ENCODE data around the gene AOX1. TPM values are rescaled to one million over a fixed set of nuclear protein-coding genes. Genes with fewer than 3 reads are reported as not detected.

Gene AOX1
- total RNA-seq, 2 experiments from 2014 or later = 0.19 TPM; not detected in 1

- Mint-ChIP-seq H3K4me1 (no peaks in the 10 kb centered on the region), H3K36me3 (no peaks in the 10 kb centered on the region)
- no peak for DNase-seq
Measured at GRCh38 chr2:200661477-200661876, 75.7 kb downstream of the AOX1 start.

GRCh38 chr2:200662727-200663126 lies 76.9 kb downstream of the AOX1 start:
- Mint-ChIP-seq H3K27ac (no peak overlapping the region), H3K27me3 (peaks cover 10% of the 10 kb centered on the region), H3K4me3 (no peak overlapping the region), H3K4me1 (peaks cover 4% of the 10 kb centered on the region), H3K9me3 (no peaks in the 10 kb centered on the region), H3K36me3 (no peaks in the 10 kb centered on the region)
- no peak for DNase-seq

More at GRCh38 chr2:200661477-200661876, 75.7 kb downstream of the AOX1 start:
- Mint-ChIP-seq H3K27me3 (peaks cover 10% of the 10 kb centered on the region), H3K27ac (no peak overlapping the region), H3K4me3 (no peak overlapping the region), H3K9me3 (no peaks in the 10 kb centered on the region)

- no peak overlapping the region for H3K4me3 Mint-ChIP-seq
- H3K27me3 Mint-ChIP-seq = peaks cover 5% of the 10 kb centered on the region
- peaks cover 4% of the 10 kb centered on the region for H3K4me1 Mint-ChIP-seq
- no peak for DNase-seq
- H3K36me3 Mint-ChIP-seq = no peaks in the 10 kb centered on the region
- H3K27ac Mint-ChIP-seq = no peak overlapping the region
- H3K9me3 Mint-ChIP-seq = no peaks in the 10 kb centered on the region
Measured at GRCh38 chr2:200664770-200665494, 79.1 kb downstream of the AOX1 start.

- H3K4me3 Mint-ChIP-seq = no peak overlapping the region
Measured at GRCh38 chr2:200665626-200666453, 80.0 kb downstream of the AOX1 start.

GRCh38 chr2:200667413-200667812 lies 81.6 kb downstream of the AOX1 start:
- no peak overlapping the region for H3K27ac Mint-ChIP-seq
- peaks cover 4% of the 10 kb centered on the region for H3K27me3 Mint-ChIP-seq

More at GRCh38 chr2:200665626-200666453, 80.0 kb downstream of the AOX1 start:
- no peak overlapping the region for H3K27ac Mint-ChIP-seq
- peaks cover 9% of the 10 kb centered on the region for H3K27me3 Mint-ChIP-seq
- DNase-seq = no peak
- H3K9me3 Mint-ChIP-seq = no peaks in the 10 kb centered on the region
- no peaks in the 10 kb centered on the region for H3K36me3 Mint-ChIP-seq
- H3K4me1 Mint-ChIP-seq = peaks cover 4% of the 10 kb centered on the region

GRCh38 chr2:200668478-200668877 lies 82.7 kb downstream of the AOX1 start:
- DNase-seq = no peak
- H3K36me3 Mint-ChIP-seq = no peaks in the 10 kb centered on the region
- peaks cover 6% of the 10 kb centered on the region for H3K4me1 Mint-ChIP-seq
- H3K9me3 Mint-ChIP-seq = no peaks in the 10 kb centered on the region
- H3K27ac Mint-ChIP-seq = no peak overlapping the region
- H3K4me3 Mint-ChIP-seq = no peak overlapping the region
- H3K27me3 Mint-ChIP-seq = peaks cover 7% of the 10 kb centered on the region

More at GRCh38 chr2:200667413-200667812, 81.6 kb downstream of the AOX1 start:
- no peak for DNase-seq
- Mint-ChIP-seq H3K9me3 (no peaks in the 10 kb centered on the region), H3K4me3 (no peak overlapping the region), H3K36me3 (no peaks in the 10 kb centered on the region), H3K4me1 (peaks cover 4% of the 10 kb centered on the region)

GRCh38 chr2:200669308-200669707 lies 83.5 kb downstream of the AOX1 start:
- Mint-ChIP-seq H3K27me3 (peaks cover 7% of the 10 kb centered on the region), H3K36me3 (no peaks in the 10 kb centered on the region), H3K27ac (no peak overlapping the region), H3K9me3 (no peaks in the 10 kb centered on the region), H3K4me1 (peaks cover 6% of the 10 kb centered on the region), H3K4me3 (no peak overlapping the region)
- no peak for DNase-seq

GRCh38 chr2:200670313-200670712 lies 84.5 kb downstream of the AOX1 start:
- Mint-ChIP-seq H3K36me3 (no peaks in the 10 kb centered on the region), H3K27me3 (peaks cover 11% of the 10 kb centered on the region), H3K9me3 (no peaks in the 10 kb centered on the region), H3K4me3 (no peak overlapping the region), H3K4me1 (peaks cover 6% of the 10 kb centered on the region), H3K27ac (no peak overlapping the region)
- no peak for DNase-seq

- no peaks in the 10 kb centered on the region for H3K9me3 Mint-ChIP-seq
- H3K27ac Mint-ChIP-seq = no peak overlapping the region
- peaks cover 11% of the 10 kb centered on the region for H3K27me3 Mint-ChIP-seq
- peaks cover 6% of the 10 kb centered on the region for H3K4me1 Mint-ChIP-seq
- DNase-seq = no peak
- no peak overlapping the region for H3K4me3 Mint-ChIP-seq
- H3K36me3 Mint-ChIP-seq = no peaks in the 10 kb centered on the region
Measured at GRCh38 chr2:200670751-200671150, 84.9 kb downstream of the AOX1 start.

- Mint-ChIP-seq H3K36me3 (no peaks in the 10 kb centered on the region), H3K4me1 (peaks cover 2% of the 10 kb centered on the region), H3K27ac (no peak overlapping the region), H3K9me3 (no peaks in the 10 kb centered on the region), H3K4me3 (no peak overlapping the region), H3K27me3 (peaks cover 14% of the 10 kb centered on the region)
- DNase-seq = no peak
Measured at GRCh38 chr2:200673191-200673590, 87.4 kb downstream of the AOX1 start.

- no peaks in the 10 kb centered on the region for H3K36me3 Mint-ChIP-seq
- no peak overlapping the region for H3K4me3 Mint-ChIP-seq
- no peak overlapping the region for H3K27ac Mint-ChIP-seq
- peaks cover 2% of the 10 kb centered on the region for H3K4me1 Mint-ChIP-seq
- peaks cover 14% of the 10 kb centered on the region for H3K27me3 Mint-ChIP-seq
- no peak for DNase-seq
- no peaks in the 10 kb centered on the region for H3K9me3 Mint-ChIP-seq
Measured at GRCh38 chr2:200674837-200675236, 89.0 kb downstream of the AOX1 start.

GRCh38 chr2:200677171-200677570 lies 91.4 kb downstream of the AOX1 start:
- no peaks in the 10 kb centered on the region for H3K36me3 Mint-ChIP-seq
- DNase-seq = no peak
- no peak overlapping the region for H3K27ac Mint-ChIP-seq
- H3K9me3 Mint-ChIP-seq = no peaks in the 10 kb centered on the region
- H3K27me3 Mint-ChIP-seq = peaks cover 14% of the 10 kb centered on the region
- H3K4me3 Mint-ChIP-seq = no peak overlapping the region
- H3K4me1 Mint-ChIP-seq = peaks cover 2% of the 10 kb centered on the region

GRCh38 chr2:200677721-200678532 lies 92.1 kb downstream of the AOX1 start:
- H3K27me3 Mint-ChIP-seq = peaks cover 10% of the 10 kb centered on the region
- H3K27ac Mint-ChIP-seq = no peak overlapping the region
- H3K4me3 Mint-ChIP-seq = no peak overlapping the region
- H3K4me1 Mint-ChIP-seq = peaks cover 2% of the 10 kb centered on the region
- no peak for DNase-seq
- no peaks in the 10 kb centered on the region for H3K9me3 Mint-ChIP-seq
- no peaks in the 10 kb centered on the region for H3K36me3 Mint-ChIP-seq

- no peak overlapping the region for H3K27ac Mint-ChIP-seq
- DNase-seq = no peak
- H3K36me3 Mint-ChIP-seq = no peaks in the 10 kb centered on the region
- peaks cover 10% of the 10 kb centered on the region for H3K27me3 Mint-ChIP-seq
- no peaks in the 10 kb centered on the region for H3K9me3 Mint-ChIP-seq
- H3K4me1 Mint-ChIP-seq = no peaks in the 10 kb centered on the region
- no peak overlapping the region for H3K4me3 Mint-ChIP-seq
Measured at GRCh38 chr2:200679127-200679526, 93.3 kb downstream of the AOX1 start.

GRCh38 chr2:200679535-200679934 lies 93.7 kb downstream of the AOX1 start:
- H3K4me1 Mint-ChIP-seq = no peaks in the 10 kb centered on the region
- no peaks in the 10 kb centered on the region for H3K9me3 Mint-ChIP-seq
- no peak overlapping the region for H3K4me3 Mint-ChIP-seq
- no peak overlapping the region for H3K27ac Mint-ChIP-seq
- peaks cover 10% of the 10 kb centered on the region for H3K27me3 Mint-ChIP-seq
- no peaks in the 10 kb centered on the region for H3K36me3 Mint-ChIP-seq
- DNase-seq = no peak

Measured in activated naive CD8-positive, alpha-beta T cell treated with anti-CD3 and anti-CD28 coated beads for 36 hours (primary cell).